HG02759 (cell line): ENCODE data around the gene TAF1B.
"Not testable (repeated sequence)": the region's sequence is repeated elsewhere in the genome, so short reads cannot be mapped to it uniquely, and the experiment has no call there.

ENCODE experiments used
- ATAC-seq: cut with Tn5 transposase; IDR thresholded peaks from one replicate; pipeline ENCODE4 v1.9.1; 2021; ENCODE audit warnings: mild to moderate bottlenecking, moderate library complexity; ENCODE audit not compliant: unreplicated experiment

Gene TAF1B

DNA sequence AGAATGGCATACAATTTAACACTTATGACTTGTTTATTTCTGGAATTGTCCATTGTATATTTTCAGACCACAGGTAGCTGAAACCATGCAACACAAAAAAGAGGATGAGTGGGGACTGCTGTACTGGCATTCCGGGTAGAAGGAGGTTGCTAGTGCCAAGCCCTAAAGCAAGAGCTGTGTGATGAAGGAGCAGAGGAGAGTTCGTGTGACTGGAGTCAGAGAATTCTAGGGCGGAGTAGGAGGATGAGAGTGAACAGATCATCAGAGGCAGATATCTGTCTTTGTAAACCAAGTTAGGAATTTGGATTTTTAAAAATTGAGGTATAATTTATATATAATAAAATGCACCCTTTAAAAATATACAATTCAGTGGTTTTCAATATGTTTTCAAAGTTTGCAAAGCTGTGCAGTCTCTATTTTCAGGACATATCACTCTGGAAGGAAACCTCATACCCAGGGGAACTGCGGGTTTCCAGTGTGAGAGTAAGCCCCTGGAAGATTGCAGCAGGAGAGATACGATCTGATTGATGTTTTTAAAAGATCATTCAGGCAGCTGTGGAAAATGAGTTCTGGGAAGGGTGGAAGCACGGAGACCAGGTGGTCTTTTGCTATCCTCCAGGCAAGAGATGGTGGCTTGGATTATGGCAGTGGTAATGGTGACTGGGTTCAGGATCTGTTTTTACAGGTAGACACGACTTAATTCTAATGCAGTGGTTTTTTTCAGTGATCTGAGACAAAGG, 36.4 kb downstream of the TAF1B start:
- ATAC-seq = no peak

- no peak for ATAC-seq
Observed at GRCh38 chr2:9883897-9884296, 40.6 kb downstream of the TAF1B start.

DNA sequence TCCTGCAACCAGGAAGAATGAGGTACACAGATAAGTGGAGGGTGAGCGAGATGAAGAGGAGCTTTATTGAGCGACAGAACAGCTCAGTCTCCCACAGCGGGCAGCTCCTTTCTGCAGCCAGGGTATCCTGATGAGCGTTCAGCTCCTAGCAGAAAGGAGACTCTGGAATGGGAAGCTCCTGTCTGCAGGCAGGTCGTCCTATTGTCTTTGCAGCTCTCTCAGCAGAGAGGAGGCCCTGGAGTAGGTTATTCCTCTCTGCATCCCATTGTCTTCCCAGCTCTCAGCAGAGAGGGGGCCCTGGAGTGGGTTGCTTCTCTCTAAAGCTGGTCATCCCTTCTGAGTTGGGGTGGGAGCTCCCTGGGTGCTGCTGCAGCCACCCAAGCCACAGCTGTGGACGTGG, 41.2 kb downstream of the TAF1B start:
- no peak for ATAC-seq

DNA sequence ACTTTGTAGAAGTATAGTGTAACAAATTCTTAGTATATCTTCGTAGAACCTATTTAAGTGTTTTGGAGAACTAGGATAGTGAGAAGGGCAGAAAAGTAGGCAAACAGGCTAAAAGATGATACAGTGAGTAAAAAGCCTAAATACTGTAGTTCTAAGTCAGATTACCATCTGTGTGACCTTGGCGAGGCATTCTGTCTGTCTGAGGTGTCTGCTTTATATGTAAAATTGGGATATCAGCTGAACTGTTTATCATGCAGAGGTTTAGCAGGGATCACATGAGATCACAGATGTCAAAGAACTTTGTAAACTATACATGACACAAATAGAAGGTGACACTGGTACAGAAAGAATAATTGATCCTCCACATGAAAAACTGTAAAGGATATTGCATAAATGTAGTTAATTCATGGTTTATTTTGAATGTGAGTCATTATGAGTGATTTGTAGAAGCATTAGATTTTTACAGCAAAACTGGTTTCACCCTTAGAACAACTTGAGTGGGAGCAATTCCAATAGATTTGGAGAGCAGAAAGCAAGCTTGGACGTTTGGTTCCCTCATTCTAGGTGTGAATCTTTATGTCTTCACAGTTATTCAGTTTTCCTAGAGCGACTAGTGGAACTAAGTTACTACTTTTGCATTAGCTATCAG, 41.9 kb downstream of the TAF1B start:
- ATAC-seq = no peak

GRCh38 chr2:9887513-9887912, 44.2 kb downstream of the TAF1B start:
- ATAC-seq = no peak

- ATAC-seq = no peak
Observed at GRCh38 chr2:9889812-9890261, 46.6 kb downstream of the TAF1B start.

- no peak for ATAC-seq
Observed at GRCh38 chr2:9892236-9892635, 49.0 kb downstream of the TAF1B start.

DNA sequence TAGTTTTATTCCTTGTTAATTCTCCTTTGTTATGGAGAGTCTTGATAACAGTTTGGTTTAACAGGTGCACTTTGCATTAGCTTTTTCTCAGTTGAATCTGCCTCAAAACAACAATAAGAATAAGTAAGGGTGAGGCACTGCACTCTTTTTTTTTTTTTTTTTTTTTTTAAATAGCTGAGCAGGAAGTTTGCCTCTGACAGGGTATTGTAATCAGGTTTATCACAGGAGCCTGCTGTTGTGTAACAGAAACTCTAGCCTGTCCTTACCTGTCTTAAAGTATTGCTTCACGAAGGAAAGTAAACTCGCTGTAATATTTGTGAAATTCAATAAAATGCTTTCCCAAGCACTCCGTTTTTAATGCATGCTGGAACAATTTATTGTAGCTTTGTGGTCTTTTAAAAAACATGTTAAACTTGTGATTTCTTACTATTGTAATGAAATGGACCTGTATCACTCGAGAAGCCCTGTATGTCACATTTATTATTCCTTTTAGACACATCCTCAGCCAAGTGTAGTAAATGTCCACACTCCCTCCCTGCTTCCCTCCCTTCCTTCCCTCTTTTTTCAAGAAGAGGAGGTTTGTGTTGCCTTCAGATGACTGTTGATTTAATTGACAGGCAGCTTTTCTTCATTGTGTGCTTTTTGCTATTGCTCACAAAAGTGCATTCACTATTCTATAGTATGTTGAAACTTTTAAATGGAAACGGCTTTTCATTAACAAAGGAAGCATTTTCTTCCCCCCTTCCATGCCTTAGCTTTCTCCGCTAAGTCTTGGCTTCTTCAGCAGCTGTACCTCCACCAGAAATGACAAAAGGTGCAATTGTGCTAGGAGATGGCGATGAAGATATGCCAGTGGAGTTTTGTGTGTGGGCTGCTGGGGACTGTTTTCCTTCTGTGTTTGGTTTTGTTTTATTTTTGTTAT, 52.7 kb downstream of the TAF1B start:
- no peak for ATAC-seq

- ATAC-seq = peak; percentile 59
Observed at GRCh38 chr2:9897331-9897737, 54.1 kb downstream of the TAF1B start.

GRCh38 chr2:9897846-9898245, 54.6 kb downstream of the TAF1B start:
- no peak for ATAC-seq

GRCh38 chr2:9905413-9905812, 62.1 kb downstream of the TAF1B start:
- no peak for ATAC-seq

GRCh38 chr2:9907402-9907801, 64.1 kb downstream of the TAF1B start:
- ATAC-seq = no peak

DNA sequence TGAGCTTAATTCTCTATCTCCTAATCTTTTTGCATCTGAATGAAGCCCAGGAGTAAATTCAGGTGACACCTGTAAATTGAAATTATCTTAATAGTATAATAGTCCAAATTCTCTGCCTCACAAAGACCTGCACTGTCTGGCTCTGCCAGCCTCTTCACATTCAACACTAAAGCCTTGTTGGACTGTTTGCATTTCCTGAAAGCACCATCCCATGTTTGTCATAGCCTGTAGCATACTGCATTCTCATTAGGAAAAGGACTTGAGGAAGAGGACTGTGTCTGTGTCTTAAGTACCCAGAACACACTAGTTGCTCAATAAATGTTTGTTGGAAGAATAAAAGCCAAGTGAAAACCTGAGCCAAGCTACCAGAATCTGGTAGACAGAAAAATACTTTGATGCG, 65.4 kb downstream of the TAF1B start:
- ATAC-seq = no peak

DNA sequence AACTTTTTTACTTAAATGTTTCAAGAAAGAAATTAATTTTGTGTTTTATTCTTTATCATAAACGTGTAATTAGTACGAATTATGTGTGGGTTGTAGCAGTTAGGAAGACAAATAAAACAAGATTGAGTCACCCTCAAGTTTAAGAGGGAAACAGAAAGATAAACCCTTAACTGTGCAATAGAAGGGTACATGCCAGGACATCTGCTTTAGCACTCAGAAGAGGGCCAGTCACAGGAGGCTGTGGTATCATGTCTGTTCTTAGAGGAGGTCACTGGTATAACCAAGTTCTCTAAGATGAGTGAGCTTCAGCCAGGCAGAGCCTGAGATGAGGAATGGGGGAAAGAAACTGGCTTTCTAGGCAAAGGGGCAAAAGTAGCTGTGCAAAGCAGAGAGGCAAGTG, 65.8 kb downstream of the TAF1B start:
- ATAC-seq = no peak

DNA sequence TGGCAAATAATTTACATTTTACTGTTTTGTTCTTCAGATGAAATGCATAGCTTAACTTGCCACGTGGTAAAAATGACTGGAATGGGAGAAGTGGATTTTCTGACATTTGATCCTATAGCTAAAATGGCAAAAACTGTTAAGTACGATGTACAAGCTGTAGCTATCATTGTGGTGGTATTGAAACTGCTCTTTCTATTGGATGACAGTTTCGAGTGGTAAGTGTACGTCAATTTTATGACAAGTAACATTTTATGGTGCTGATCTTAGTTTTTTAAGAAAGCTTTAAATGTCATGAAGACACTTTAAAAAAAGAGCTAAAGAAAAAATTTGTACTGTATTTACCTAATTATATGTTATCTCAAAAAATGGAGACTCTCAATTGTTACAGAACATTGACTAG, 67.4 kb downstream of the TAF1B start:
- ATAC-seq = no peak

DNA sequence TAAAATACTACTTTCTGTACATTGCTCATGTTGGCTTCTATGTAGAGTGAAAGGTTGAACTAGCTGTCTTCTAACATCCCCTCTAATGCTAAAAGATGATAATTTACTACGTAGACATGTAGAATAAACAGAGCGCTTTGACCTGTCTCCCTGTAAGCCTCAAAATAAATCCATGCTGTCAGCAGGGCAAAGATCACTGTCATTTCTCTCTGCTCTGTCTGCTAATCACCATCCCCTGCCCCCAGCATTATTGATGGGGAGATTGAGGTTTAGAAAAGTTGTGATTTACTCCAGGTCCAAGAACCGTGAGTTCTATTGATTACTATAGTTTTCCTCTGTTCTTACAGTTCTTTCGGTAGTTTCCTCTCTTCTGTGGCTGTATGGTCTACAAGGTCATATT, 69.2 kb downstream of the TAF1B start:
- no peak for ATAC-seq

DNA sequence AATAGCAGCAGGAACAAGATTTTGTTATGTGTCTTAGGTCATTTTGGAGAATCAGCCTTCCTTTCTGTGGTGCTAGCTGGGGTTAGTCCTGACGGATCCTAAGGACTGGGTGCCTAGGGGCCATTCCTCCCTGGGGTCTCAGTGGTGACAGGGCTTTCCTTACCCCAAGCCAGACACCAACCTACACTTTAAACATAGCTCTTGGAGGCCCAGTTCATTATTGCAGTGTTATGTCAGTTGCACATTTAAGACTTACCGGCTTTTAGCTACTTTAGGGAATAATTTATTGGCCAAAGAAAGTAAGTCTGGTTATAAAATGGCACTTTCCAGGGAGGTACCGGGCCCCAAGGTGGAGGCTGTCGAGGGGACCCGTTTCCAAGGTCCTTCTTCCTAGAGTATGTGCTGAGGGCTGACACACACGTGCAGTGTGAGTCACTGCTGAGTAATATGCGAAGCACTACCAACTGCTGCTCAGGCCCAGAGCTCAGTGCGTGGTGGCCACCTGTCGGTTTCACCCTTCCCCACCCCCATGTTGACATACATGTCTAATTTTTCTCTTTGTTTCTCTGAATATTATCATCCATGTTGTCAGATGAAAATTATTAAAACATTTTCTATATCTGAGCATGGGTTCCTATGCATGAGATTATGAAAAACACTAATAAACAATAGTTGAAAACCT, 71.3 kb downstream of the TAF1B start:
- peak; percentile 100 for ATAC-seq

DNA sequence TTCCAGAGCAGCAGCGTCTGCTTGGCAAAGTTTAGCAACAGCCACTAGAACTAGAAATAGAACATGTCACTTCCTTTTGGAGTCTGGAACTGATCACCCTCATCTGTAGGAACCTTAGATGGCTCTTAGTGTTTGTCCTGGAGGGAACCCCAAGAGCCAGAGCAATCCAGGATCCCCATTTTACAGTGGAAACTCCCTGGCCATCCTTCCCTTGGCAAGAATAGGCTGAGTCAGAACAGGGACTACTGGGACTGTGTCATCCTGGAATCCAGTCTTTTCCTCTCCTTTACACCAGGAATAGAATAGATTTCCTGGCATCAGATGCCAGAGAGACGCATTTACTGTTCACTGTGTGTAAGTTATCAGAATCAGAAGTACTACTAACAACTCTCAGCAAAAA, 75.0 kb downstream of the TAF1B start:
- ATAC-seq = no peak

GRCh38 chr2:9919512-9919911, 76.2 kb downstream of the TAF1B start:
- ATAC-seq = no peak

DNA sequence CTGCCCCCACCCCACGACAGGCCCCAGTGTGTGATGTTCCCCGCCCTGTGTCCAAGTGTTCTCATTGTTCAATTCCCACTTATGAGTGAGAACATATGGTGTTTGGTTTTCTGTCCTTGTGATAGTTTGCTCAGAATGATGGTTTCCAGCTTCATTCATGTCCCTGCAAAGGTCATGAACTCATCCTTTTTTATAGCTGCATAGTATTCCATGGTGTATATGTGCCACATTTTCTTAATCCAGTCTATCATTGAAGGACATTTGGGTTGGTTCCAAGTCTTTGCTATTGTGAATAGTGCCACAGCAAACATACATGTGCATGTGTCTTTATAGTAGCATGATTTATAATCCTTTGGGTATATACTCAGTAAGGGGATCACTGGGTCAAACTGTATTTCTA, 83.7 kb downstream of the TAF1B start:
- not testable (repeated sequence) for ATAC-seq

GRCh38 chr2:9937258-9937657, 94.0 kb downstream of the TAF1B start:
- ATAC-seq = no peak
